K562 (cell line): ENCODE measurements around the gene CSF2. TPM values are rescaled to one million over a fixed set of nuclear protein-coding genes. Genes with fewer than 3 reads are reported as not detected.

Experiments
- ATAC-seq: fragments of 200-7000 bp; cut with Tn5 transposase; 3 replicates; pipeline ENCODE4 v1.9.1; 2020; ENCODE audit warnings: moderate library complexity
- BruUV-seq: library from RNA; stranded (reverse); fragments of 400-500 nt; replicated peaks from 2 replicates; lab custom pipeline; 2021; lab: Mats Ljungman, UMichigan
- CTCF ChIA-PET: fragments of 300-600 bp; formaldehyde crosslinking; extraction: SDS; loops from one replicate; lab custom pipeline; 2021; ENCODE audit warnings: low intra/inter-chr PET ratio; lab: Yijun Ruan, JAX
- POLR2A ChIA-PET: fragments of 300-600, 350-650 bp; sonication (Branson Sonifier 250); formaldehyde crosslinking; extraction: SDS; loops from one replicate; lab custom pipeline; 2021; ENCODE audit warnings: antibody characterized with exemption, inconsistent platforms; lab: Yijun Ruan, JAX
- DNase-seq, 4 experiments: peaks; one replicate each; pipeline versions ENCODE4 v3.0.0 to v3.0.0-alpha.2; 2011 to 2018; ENCODE audit warnings: low spot score in 3 of 4, mixed read lengths in 3 of 4; ENCODE audit errors: extremely low read depth in 1 of 4
- FAIRE-seq: peaks from 2 replicates; lab custom pipeline; 2011; peaks lifted over from hg19 to GRCh38; lab: Jason Lieb, UNC
- H2AFZ ChIP-seq: 2 replicates; pipeline ENCODE4 v1.6.0; 2011; ENCODE audit warnings: low read depth, low read length, control low read depth, inconsistent platforms
- H3K27ac ChIP-seq: fragments of 200-600 bp; 3 replicates; pipeline ENCODE4 v1.8.0; 2011; ENCODE audit warnings: low read depth, mild to moderate bottlenecking, control low read depth, inconsistent platforms, low read length, moderate library complexity, mixed read lengths; ENCODE audit errors: extremely low read depth
- H3K27me3 ChIP-seq, 2 experiments: fragments of 300-600 bp in 1 of 2; 2 replicates in 1 of 2; 3 replicates in 1 of 2; pipeline versions ENCODE4 v1.6.0 to v1.8.0; 2011; ENCODE audit warnings: inconsistent platforms in 2 of 2, low read length in 2 of 2, mild to moderate bottlenecking in 1 of 2, mixed read lengths in 1 of 2, moderate library complexity in 1 of 2; ENCODE audit not compliant: control insufficient read depth in 2 of 2, insufficient read depth in 2 of 2
- H3K36me3 ChIP-seq: fragments of 300-600 bp; 3 replicates; pipeline ENCODE4 v1.8.0; 2011; ENCODE audit warnings: mild to moderate bottlenecking, low read length, inconsistent platforms; ENCODE audit not compliant: control insufficient read depth, insufficient read depth
- H3K4me1 ChIP-seq, 2 experiments: fragments of 200-600 bp in 1 of 2; replicated peaks in 1 of 2; 2 replicates in 1 of 2; 3 replicates in 1 of 2; pipeline versions ENCODE4 v1.5.1 to v1.8.0; 2011; ENCODE audit warnings: inconsistent platforms in 2 of 2, low read length in 2 of 2, mild to moderate bottlenecking in 1 of 2, mixed read lengths in 1 of 2, moderate library complexity in 1 of 2; ENCODE audit not compliant: control insufficient read depth in 2 of 2, insufficient read depth in 2 of 2
- H3K4me2 ChIP-seq: 2 replicates; pipeline ENCODE4 v1.6.1; 2011; ENCODE audit warnings: low read length, control low read depth, inconsistent platforms, mixed read lengths; ENCODE audit not compliant: insufficient read depth
- H3K4me3 ChIP-seq: fragments of 200-600 bp; sonication (generic), shearing (Covaris generic); 2 replicates; pipeline ENCODE4 v1.5.1; 2016; ENCODE audit warnings: control low read depth, inconsistent platforms
- H3K79me2 ChIP-seq: fragments of 200-600 bp; 3 replicates; pipeline ENCODE4 v1.8.0; 2011; ENCODE audit warnings: low read length, inconsistent platforms; ENCODE audit not compliant: control insufficient read depth, insufficient read depth
- H3K9ac ChIP-seq, 2 experiments: 2 replicates each; pipeline versions ENCODE4 v1.6.0 to v1.6.1; 2011; ENCODE audit warnings: low read depth in 2 of 2, low read length in 2 of 2, control low read depth in 1 of 2, inconsistent platforms in 1 of 2, mild to moderate bottlenecking in 1 of 2, mixed read lengths in 1 of 2; ENCODE audit not compliant: insufficient read depth in 1 of 2
- H3K9me1 ChIP-seq: one replicate; pipeline ENCODE4 v1.6.0; 2011; ENCODE audit warnings: inconsistent platforms, mild to moderate bottlenecking, low read length, moderate library complexity; ENCODE audit not compliant: control insufficient read depth, insufficient read depth
- H3K9me3 ChIP-seq: replicated peaks from 2 replicates; pipeline ENCODE4 v1.5.1; 2011; ENCODE audit warnings: low read depth, low read length, inconsistent platforms; ENCODE audit not compliant: control insufficient read depth, insufficient read depth
- H4K20me1 ChIP-seq: replicated peaks from 2 replicates; pipeline ENCODE4 v1.6.1; 2011; ENCODE audit warnings: low read length, inconsistent platforms, mixed read lengths; ENCODE audit not compliant: control insufficient read depth, insufficient read depth
- CBX5 ChIP-seq: IDR thresholded peaks from 2 replicates; pipeline ENCODE4 v1.6.1; 2014; ENCODE audit warnings: low read depth, borderline replicate concordance
- CTBP1 ChIP-seq: fragments of 450-650 bp; IDR thresholded peaks from 2 replicates; pipeline ENCODE4 v1.6.1; 2016; ENCODE audit warnings: borderline replicate concordance
- FOS ChIP-seq: IDR thresholded peaks from 3 replicates; pipeline ENCODE4 v1.6.1; 2011; ENCODE audit not compliant: insufficient read length; ENCODE audit errors: extremely low read depth
- FOSL1 ChIP-seq: fragments of 200-800 bp; sonication (Bioruptor generic); conservative IDR thresholded peaks from 2 replicates; pipeline ENCODE4 v1.6.1; 2016; ENCODE audit warnings: missing genetic modification characterization, missing compliant biosample characterization
- HEY1 ChIP-seq: fragments of 250-450 bp; sonication (Bioruptor Pico); IDR thresholded peaks from 2 replicates; pipeline ENCODE4 v1.5.0; 2020; ENCODE audit warnings: mild to moderate bottlenecking, moderate library complexity, borderline replicate concordance
- JUNB ChIP-seq: fragments of 450-650 bp; formaldehyde crosslinking; conservative IDR thresholded peaks from 2 replicates; pipeline ENCODE4 v1.4.0; 2020; ENCODE audit warnings: mild to moderate bottlenecking
- LEF1 ChIP-seq: fragments of 450-650 bp; IDR thresholded peaks from 2 replicates; pipeline ENCODE4 v1.6.1; 2016; ENCODE audit warnings: mild to moderate bottlenecking
- SNRNP70 ChIP-seq: fragments of 200-400 bp; formaldehyde crosslinking; optimal IDR thresholded peaks from 2 replicates; pipeline ENCODE3; 2017; ENCODE audit warnings: low read depth, low read length
- XRCC4 ChIP-seq: IDR thresholded peaks from one replicate; pipeline ENCODE4 v1.6.1; 2011; ENCODE audit not compliant: insufficient read depth, insufficient read length; ENCODE audit errors: extremely low read depth
- ZBTB17 ChIP-seq: fragments of 450-650 bp; formaldehyde crosslinking; IDR thresholded peaks from 2 replicates; pipeline ENCODE4 v1.4.0; 2020; ENCODE audit warnings: mild to moderate bottlenecking
- ZNF395 ChIP-seq: fragments of 200-800 bp; sonication (Bioruptor generic); IDR thresholded peaks from 2 replicates; pipeline ENCODE4 v1.6.1; 2017; ENCODE audit warnings: missing genetic modification characterization, missing compliant biosample characterization
- WGBS: fragments of 100-300 bp; shearing (Covaris generic); methylation state at CpG from one replicate; pipeline ENCODE4 v1.1.6; 2016; ENCODE audit warnings: low coverage, mixed read lengths; ENCODE audit not compliant: insufficient coverage; ENCODE audit errors: missing lambda C conversion rate; 5-methylcytosine and 5-hydroxymethylcytosine counted together
- in situ Hi-C: fragments of 300-500 bp; cut with MboI; formaldehyde crosslinking; loops from 4 replicates; pipeline ENCODE4 v1.15.0; 2018; ENCODE audit warnings: inconsistent platforms, mixed read lengths
- intact Hi-C: fragments of 100-400 bp; cut with micrococcal nuclease; formaldehyde crosslinking; loops from 2 replicates; pipeline ENCODE4 v1.14.2; 2022
- polyA plus RNA-seq, 8 experiments: library from polyadenylated mRNA; depleted of rRNA in 4 of 8; stranded (reverse) in 5 of 8; unstranded in 3 of 8; fragments of >200 nt; fragmentation: Nextera tagmentation in 2 of 8; fragmentation: Illumina TruSeq in 1 of 8; extraction: Ambion mirVana in 2 of 8; extraction: Trizol in 1 of 8; gene quantifications; 2 replicates each; pipeline versions ENCODE4 v1.2.1 to v1.2.3, GENCODE V29; 2011 to 2014; ENCODE audit warnings: inconsistent platforms in 1 of 8, missing spikeins in 1 of 8
- total RNA-seq, 7 experiments: library from RNA; depleted of rRNA in 6 of 7; stranded (reverse); fragments of >200 nt in 6 of 7; fragmentation: Illumina TruSeq in 2 of 7; extraction: Trizol in 2 of 7; gene quantifications; 2 replicates each; pipeline versions ENCODE4 v1.2.1 to v1.2.3, GENCODE V29; 2011 to 2021; ENCODE audit warnings: low replicate concordance in 1 of 7
- TF ChIP-seq, protein P1 (sequence below): fragments of 200-800 bp; sonication (Bioruptor generic); IDR thresholded peaks from 2 replicates; pipeline ENCODE4 v1.6.1; 2017; ENCODE audit warnings: missing genetic modification characterization, missing compliant biosample characterization
- TF ChIP-seq, protein P2 (sequence below), 2 experiments: fragments of 450-650 bp in 1 of 2; sonication (generic) in 1 of 2; formaldehyde crosslinking in 1 of 2; IDR thresholded peaks in 1 of 2; conservative IDR thresholded peaks in 1 of 2; 2 replicates each; pipeline versions ENCODE4 v1.6.1 to v1.8.1; 2016 to 2023; ENCODE audit warnings: mild to moderate bottlenecking in 2 of 2, moderate library complexity in 2 of 2, inconsistent platforms in 1 of 2, missing genetic modification reagents in 1 of 2

The CSF2 gene
- total and polyA plus RNA-seq, 9 of the 15 experiments (the other 6 are each of a cell fraction or from before 2014, with no cell fraction given): 0.25 to 0.29 TPM; not detected in 7

DNA sequence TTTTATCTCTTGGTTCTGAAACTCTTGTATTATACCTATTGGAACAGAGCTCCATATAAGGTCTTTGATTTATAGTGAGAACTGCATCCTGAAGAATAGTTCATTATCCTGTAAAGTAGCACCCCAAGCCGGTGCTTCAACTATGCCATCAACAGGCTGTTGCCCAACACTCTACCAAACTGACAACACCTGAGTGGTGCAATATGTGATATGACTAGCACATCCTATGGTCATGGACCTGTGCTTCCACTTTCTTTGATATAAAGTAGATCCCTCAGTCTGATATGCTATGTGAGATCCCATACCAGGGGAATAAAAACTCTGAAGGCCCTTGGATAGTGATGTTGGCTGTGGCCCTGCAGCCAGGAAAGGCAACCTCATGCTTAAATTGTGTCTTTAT is 15.8 kb downstream of the CSF2 start:
- H4K20me1 ChIP-seq: no peaks in the 10 kb centered on the region
- POLR2A ChIA-PET: interaction anchor here (0.7 to 1.4 kb wide), 3 partner anchors 16 to 321 kb away, joined by 3 read pairs; no protein-coding TSS in a partner anchor
- in situ Hi-C loops: no loop called here
- no peak overlapping the region for H3K4me2 ChIP-seq
- no peak overlapping the region for H3K27ac ChIP-seq
- TF ChIP-seq XRCC4 (no peak), LEF1 (no peak), ZNF395 (CRISPR knock-in tag) (no peak), HEY1 (no peak)
- H3K79me2 ChIP-seq: no peaks in the 10 kb centered on the region
- H3K27me3 ChIP-seq: no peaks in the 10 kb centered on the region
- BruUV-seq: no TSS peak
- 76% methylated on average over 1 of the region's 1 CpG for WGBS
- peaks cover 5% of the 10 kb centered on the region for H3K9me1 ChIP-seq
- H3K9me3 ChIP-seq: no peaks in the 10 kb centered on the region
- no peak for DNase-seq
- no peak overlapping the region for H3K4me3 ChIP-seq
- ATAC-seq: no peak
- H2AFZ ChIP-seq: no peak overlapping the region
- FAIRE-seq: no peak
- H3K9ac ChIP-seq: no peak overlapping the region
- no peaks in the 10 kb centered on the region for H3K36me3 ChIP-seq
- H3K4me1 ChIP-seq: peaks cover 15 to 39% of the 10 kb centered on the region in 2 experiments
- intact Hi-C loops: no loop called here
- CTCF ChIA-PET: no interaction called here

DNA sequence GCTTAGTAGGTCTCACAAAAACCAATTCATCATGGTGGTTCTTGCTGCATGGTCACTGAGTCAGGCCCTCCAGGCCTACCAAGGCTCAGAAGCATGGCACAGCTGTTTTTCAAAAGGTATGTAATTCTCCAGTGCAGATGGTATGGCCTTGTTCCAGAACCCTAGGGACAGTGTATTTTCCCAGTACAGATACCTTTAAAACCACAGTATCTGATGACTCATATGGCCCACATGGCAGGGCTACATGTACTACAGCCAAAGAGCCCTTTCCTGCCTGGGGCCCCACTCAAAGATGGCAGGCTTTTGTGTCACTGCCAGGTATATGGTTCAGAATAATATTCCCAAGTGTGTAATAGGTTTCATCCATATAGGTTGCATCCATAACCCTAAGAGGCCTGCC is 16.5 kb downstream of the CSF2 start:
- H3K27ac ChIP-seq: no peak overlapping the region
- no peak overlapping the region for H2AFZ ChIP-seq
- no peak overlapping the region; the same call in 1 of the 2 replicates for H3K4me2 ChIP-seq
- no peak overlapping the region for H3K9ac ChIP-seq
- no peaks in the 10 kb centered on the region for H3K36me3 ChIP-seq
- ChIA-PET CTCF (no interaction called here), POLR2A (interaction anchor here (0.5 to 1.0 kb wide), 2 partner anchors 37 to 255 kb away, joined by 3 read pairs; no protein-coding TSS in a partner anchor)
- H3K9me3 ChIP-seq: no peaks in the 10 kb centered on the region
- intact Hi-C loops (no loop called here), in situ Hi-C loops (no loop called here)
- peak in 1 of 4 experiments; percentile 49 for DNase-seq
- ATAC-seq: no peak
- no peaks in the 10 kb centered on the region for H3K79me2 ChIP-seq
- no peaks in the 10 kb centered on the region for H3K27me3 ChIP-seq
- no peak overlapping the region for H3K4me3 ChIP-seq
- no peaks in the 10 kb centered on the region for H4K20me1 ChIP-seq
- no TSS peak for BruUV-seq
- FAIRE-seq: peak; percentile 52
- H3K9me1 ChIP-seq: peaks cover 5% of the 10 kb centered on the region
- H3K4me1 ChIP-seq: peaks cover 15 to 37% of the 10 kb centered on the region in 2 experiments
- TF ChIP-seq ZBTB17 (CRISPR knock-in tag) (no peak), SNRNP70 (no peak), CBX5 (no peak), CTBP1 (no peak), JUNB (CRISPR knock-in tag) (0 out of 2 replicates have a peak, but pooled peaks have one; percentile 39), FOSL1 (peak; percentile 91), FOS (peak; percentile 27)
- TF ChIP-seq, protein P1, sequence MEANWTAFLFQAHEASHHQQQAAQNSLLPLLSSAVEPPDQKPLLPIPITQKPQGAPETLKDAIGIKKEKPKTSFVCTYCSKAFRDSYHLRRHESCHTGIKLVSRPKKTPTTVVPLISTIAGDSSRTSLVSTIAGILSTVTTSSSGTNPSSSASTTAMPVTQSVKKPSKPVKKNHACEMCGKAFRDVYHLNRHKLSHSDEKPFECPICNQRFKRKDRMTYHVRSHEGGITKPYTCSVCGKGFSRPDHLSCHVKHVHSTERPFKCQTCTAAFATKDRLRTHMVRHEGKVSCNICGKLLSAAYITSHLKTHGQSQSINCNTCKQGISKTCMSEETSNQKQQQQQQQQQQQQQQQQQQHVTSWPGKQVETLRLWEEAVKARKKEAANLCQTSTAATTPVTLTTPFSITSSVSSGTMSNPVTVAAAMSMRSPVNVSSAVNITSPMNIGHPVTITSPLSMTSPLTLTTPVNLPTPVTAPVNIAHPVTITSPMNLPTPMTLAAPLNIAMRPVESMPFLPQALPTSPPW (CRISPR knock-in tag): peak; percentile 26; the same call in 1 of the 2 replicates
- TF ChIP-seq, protein P2, sequence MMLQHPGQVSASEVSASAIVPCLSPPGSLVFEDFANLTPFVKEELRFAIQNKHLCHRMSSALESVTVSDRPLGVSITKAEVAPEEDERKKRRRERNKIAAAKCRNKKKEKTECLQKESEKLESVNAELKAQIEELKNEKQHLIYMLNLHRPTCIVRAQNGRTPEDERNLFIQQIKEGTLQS (IDR thresholded peaks at IDR 0.05): peak; percentile 78
- TF ChIP-seq, protein P2 (CRISPR knock-in tag; conservative IDR thresholded peaks at IDR 0.05): no peak
